B cell (primary cell): ENCODE data around the gene PHETA2. TPM values are rescaled to one million over a fixed set of nuclear protein-coding genes. Genes with fewer than 3 reads are reported as not detected.

Experiments used
- ATAC-seq: fragments of 200-7000 bp; cut with Tn5 transposase; one replicate; pipeline ENCODE4 v1.10.0; 2021; ENCODE audit warnings: low read depth, mild to moderate bottlenecking, moderate number of reproducible peaks, moderate library complexity
- CTCF ChIA-PET: fragments of 350-600 bp; sonication (Branson Sonifier 250); formaldehyde crosslinking; loops from one replicate; lab custom pipeline; 2021; ENCODE audit warnings: antibody characterized with exemption, inconsistent platforms; lab: Charles Lee
- POLR2A ChIA-PET: fragments of 350-600 bp; sonication (Branson Sonifier 250); formaldehyde crosslinking; loops from one replicate; lab custom pipeline; 2021; ENCODE audit warnings: antibody characterized with exemption; lab: Charles Lee
- DNase-seq: peaks from one replicate; pipeline ENCODE4 v3.0.0; 2013
- H2AFZ ChIP-seq: 2 replicates; pipeline ENCODE4 v1.6.1; 2012; ENCODE audit warnings: mild to moderate bottlenecking, low read depth, low read length; ENCODE audit not compliant: insufficient read depth, poor library complexity, severe bottlenecking
- H3K27ac ChIP-seq, 2 donors: 1 replicate in 1 of 2; 2 replicates in 1 of 2; pipeline ENCODE4 v1.5.1; 2012 to 2013; ENCODE audit warnings: low read length in 2 of 2, mild to moderate bottlenecking in 2 of 2, moderate library complexity in 1 of 2
- H3K27me3 ChIP-seq, 4 experiments: fragments of 200-600 bp in 1 of 4; sonication (generic) in 1 of 4; replicated peaks in 1 of 4; 1 replicate in 2 of 4; 2 replicates in 2 of 4; pipeline versions ENCODE4 v1.6.1 to v1.7.0; 2013 to 2016; ENCODE audit warnings: low read length in 3 of 4, mild to moderate bottlenecking in 2 of 4, mixed read lengths in 1 of 4, moderate library complexity in 1 of 4; ENCODE audit not compliant: insufficient read depth in 4 of 4, control insufficient read depth in 3 of 4; ENCODE audit errors: control extremely low read depth in 1 of 4
- H3K36me3 ChIP-seq, 2 experiments: replicated peaks in 1 of 2; 1 replicate in 1 of 2; 2 replicates in 1 of 2; pipeline versions ENCODE4 v1.6.1 to v1.7.1; 2013; ENCODE audit warnings: low read length in 1 of 2; ENCODE audit not compliant: insufficient read depth in 2 of 2, control insufficient read depth in 1 of 2; ENCODE audit errors: control extremely low read depth in 1 of 2, extremely low read depth in 1 of 2
- H3K4me1 ChIP-seq, 2 donors: fragments of 200-600 bp in 1 of 2; sonication (generic) in 1 of 2; 1 replicate in 1 of 2; 2 replicates in 1 of 2; pipeline versions ENCODE4 v1.5.1 to v1.6.1; 2013 to 2017; ENCODE audit warnings: low read length in 2 of 2; ENCODE audit not compliant: control insufficient read depth in 2 of 2, insufficient read depth in 2 of 2
- H3K4me2 ChIP-seq: replicated peaks from 2 replicates; pipeline ENCODE3; 2012; ENCODE audit warnings: mild to moderate bottlenecking, low read depth, low read length; ENCODE audit not compliant: poor library complexity, severe bottlenecking
- H3K4me3 ChIP-seq, 5 experiments: fragments of 200-600 bp in 1 of 5; sonication (generic) in 1 of 5; 1 replicate in 3 of 5; 2 replicates in 2 of 5; pipeline versions ENCODE4 v1.5.1 to v1.7.0; 2011 to 2016; ENCODE audit warnings: low read length in 4 of 5, mild to moderate bottlenecking in 4 of 5, low read depth in 2 of 5, control low read depth in 1 of 5, moderate library complexity in 1 of 5; ENCODE audit not compliant: insufficient read depth in 1 of 5; ENCODE audit errors: control extremely low read depth in 1 of 5, extremely low read depth in 1 of 5
- H3K79me2 ChIP-seq: fragments of 200-600 bp; sonication (generic); one replicate; pipeline ENCODE4 v1.6.0; 2016; ENCODE audit warnings: low read length; ENCODE audit not compliant: control insufficient read depth, insufficient read depth
- H3K9ac ChIP-seq: fragments of 200-600 bp; sonication (generic); 2 replicates; pipeline ENCODE4 v1.6.1; 2017; ENCODE audit warnings: mild to moderate bottlenecking, low read length, moderate library complexity
- H3K9me3 ChIP-seq, 3 donors: one replicate each; pipeline versions ENCODE4 v1.6.1 to v1.7.1; 2013; ENCODE audit warnings: low read length in 2 of 3; ENCODE audit not compliant: control insufficient read depth in 2 of 3, insufficient read depth in 1 of 3; ENCODE audit errors: control extremely low read depth in 1 of 3
- H4K20me1 ChIP-seq: 2 replicates; pipeline ENCODE4 v1.6.0; 2012; ENCODE audit warnings: mild to moderate bottlenecking, low read length; ENCODE audit not compliant: insufficient read depth, control insufficient read depth, poor library complexity, severe bottlenecking
- H3K27ac Mint-ChIP-seq: one replicate; pipeline ENCODE4 v1.8.0; 2021; ENCODE audit warnings: mixed read lengths
- H3K27me3 Mint-ChIP-seq: one replicate; pipeline ENCODE4 v1.8.0; 2021; ENCODE audit warnings: mixed read lengths
- H3K4me1 Mint-ChIP-seq: one replicate; pipeline ENCODE4 v1.8.0; 2021; ENCODE audit warnings: mixed read lengths
- H3K4me3 Mint-ChIP-seq: one replicate; pipeline ENCODE4 v1.8.0; 2021; ENCODE audit warnings: mixed read lengths
- H3K9me3 Mint-ChIP-seq: one replicate; pipeline ENCODE4 v1.8.0; 2022; ENCODE audit warnings: mixed read lengths; ENCODE audit not compliant: insufficient read depth
- EZH2 ChIP-seq: IDR thresholded peaks from 2 replicates; pipeline ENCODE4 v1.6.1; 2012; ENCODE audit warnings: borderline replicate concordance, low read depth, mild to moderate bottlenecking, moderate library complexity, low read length; ENCODE audit not compliant: insufficient read depth, poor library complexity, severe bottlenecking
- WGBS: methylation state at CpG from one replicate; pipeline ENCODE4 v1.1.5; 2013; ENCODE audit warnings: missing lambda C conversion rate; ENCODE audit not compliant: insufficient coverage; 5-methylcytosine and 5-hydroxymethylcytosine counted together
- intact Hi-C: fragments of 100-400 bp; cut with micrococcal nuclease; formaldehyde crosslinking; loops from one replicate; pipeline ENCODE4 v1.10.0; 2022
- polyA plus RNA-seq: library from polyadenylated mRNA; depleted of rRNA; stranded (reverse); fragments of >200 nt; gene quantifications from 2 replicates; pipeline ENCODE4 v1.2.3, GENCODE V29; 2012
- total RNA-seq, 2 donors: library from RNA; stranded (reverse); fragments of 120-200 nt in 1 of 2; gene quantifications; 1 replicate in 1 of 2; 2 replicates in 1 of 2; pipeline versions ENCODE4 v1.2.3 to v1.2.4, GENCODE V29; 2013 to 2022
- TF ChIP-seq, protein P1 (sequence below): fragments of 200-600 bp; IDR thresholded peaks from one replicate; pipeline ENCODE4 v1.8.0; 2022; ENCODE audit warnings: antibody characterized with exemption, mild to moderate bottlenecking

Gene PHETA2
- total and polyA plus RNA-seq, 2 donors (not counting 1 experiment from before 2014, with no cell fraction given) = 1.1 to 3.8 TPM

DNA sequence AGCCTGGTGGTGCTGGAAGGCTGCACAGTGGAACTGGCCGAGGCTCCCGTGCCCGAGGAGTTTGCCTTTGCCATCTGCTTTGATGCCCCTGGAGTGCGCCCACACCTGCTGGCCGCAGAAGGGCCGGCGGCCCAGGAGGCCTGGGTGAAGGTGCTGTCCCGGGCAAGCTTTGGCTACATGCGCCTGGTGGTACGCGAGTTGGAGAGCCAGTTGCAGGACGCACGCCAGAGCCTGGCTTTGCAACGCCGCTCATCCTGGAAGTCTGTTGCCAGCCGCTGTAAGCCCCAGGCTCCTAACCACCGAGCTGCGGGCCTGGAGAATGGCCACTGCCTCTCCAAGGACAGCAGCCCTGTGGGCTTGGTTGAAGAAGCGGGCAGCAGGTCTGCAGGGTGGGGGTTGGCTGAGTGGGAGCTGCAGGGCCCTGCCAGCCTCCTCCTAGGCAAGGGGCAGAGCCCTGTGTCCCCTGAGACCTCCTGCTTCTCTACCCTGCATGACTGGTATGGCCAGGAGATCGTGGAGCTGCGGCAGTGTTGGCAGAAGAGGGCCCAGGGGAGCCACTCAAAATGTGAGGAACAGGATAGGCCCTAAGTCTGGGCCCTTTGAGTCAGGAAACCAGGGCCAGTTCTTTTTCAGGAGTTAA is 3.6 kb downstream of the PHETA2 start:
- Histone ChIP-seq H3K79me2 (peaks cover 32% of the 10 kb centered on the region), H3K4me1 (peaks cover 26 to 42% of the 10 kb centered on the region in 2 donors), H3K9ac (no peak overlapping the region), H3K27me3 (no peaks in the 10 kb centered on the region), H3K9me3 (no peaks in the 10 kb centered on the region), H3K4me2 (no peak overlapping the region), H4K20me1 (no peaks in the 10 kb centered on the region), H2AFZ (no peak overlapping the region), H3K4me3 (no peak overlapping the region), H3K27ac (no peak overlapping the region), H3K36me3 (peaks cover 0 to 9% of the 10 kb centered on the region in 2 experiments)
- WGBS = 93% methylated on average over 21 of the region's 21 CpGs
- intact Hi-C loops = loop anchor here (2.0 kb wide), 1 partner anchor 791 kb away; the partner anchor contains the start of gene RANGAP1
- Mint-ChIP-seq H3K27me3 (no peaks in the 10 kb centered on the region), H3K9me3 (no peaks in the 10 kb centered on the region), H3K4me1 (peaks cover 46% of the 10 kb centered on the region), H3K27ac (peak overlapping the region; percentile 6), H3K4me3 (no peak overlapping the region)
- ChIA-PET CTCF (interaction anchor here (2.7 to 4.0 kb wide), 2 partner anchors 13 to 110 kb away, joined by 9 to 41 read pairs; partner anchors contain the start of gene NDUFA6), POLR2A (interaction anchor here (4.0 kb wide), 1 partner anchor 13 kb away, joined by 45 read pairs; the partner anchor contains the start of gene NDUFA6)
- no peak for TF ChIP-seq EZH2
- TF ChIP-seq, protein P1, sequence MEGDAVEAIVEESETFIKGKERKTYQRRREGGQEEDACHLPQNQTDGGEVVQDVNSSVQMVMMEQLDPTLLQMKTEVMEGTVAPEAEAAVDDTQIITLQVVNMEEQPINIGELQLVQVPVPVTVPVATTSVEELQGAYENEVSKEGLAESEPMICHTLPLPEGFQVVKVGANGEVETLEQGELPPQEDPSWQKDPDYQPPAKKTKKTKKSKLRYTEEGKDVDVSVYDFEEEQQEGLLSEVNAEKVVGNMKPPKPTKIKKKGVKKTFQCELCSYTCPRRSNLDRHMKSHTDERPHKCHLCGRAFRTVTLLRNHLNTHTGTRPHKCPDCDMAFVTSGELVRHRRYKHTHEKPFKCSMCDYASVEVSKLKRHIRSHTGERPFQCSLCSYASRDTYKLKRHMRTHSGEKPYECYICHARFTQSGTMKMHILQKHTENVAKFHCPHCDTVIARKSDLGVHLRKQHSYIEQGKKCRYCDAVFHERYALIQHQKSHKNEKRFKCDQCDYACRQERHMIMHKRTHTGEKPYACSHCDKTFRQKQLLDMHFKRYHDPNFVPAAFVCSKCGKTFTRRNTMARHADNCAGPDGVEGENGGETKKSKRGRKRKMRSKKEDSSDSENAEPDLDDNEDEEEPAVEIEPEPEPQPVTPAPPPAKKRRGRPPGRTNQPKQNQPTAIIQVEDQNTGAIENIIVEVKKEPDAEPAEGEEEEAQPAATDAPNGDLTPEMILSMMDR = no peak
- ATAC-seq (no peak), DNase-seq (no peak)
